HepG2 (cell line): ENCODE data around the gene CTSA. TPM values are rescaled to one million over a fixed set of nuclear protein-coding genes. Genes with fewer than 3 reads are reported as not detected.

Experiments used
- ATAD3A ChIP-seq: sonication (generic); formaldehyde crosslinking; IDR thresholded peaks from 2 replicates; pipeline ENCODE4 v1.4.0; 2020; ENCODE audit warnings: missing genetic modification reagents
- ATF3 ChIP-seq: sonication (generic); formaldehyde crosslinking; IDR thresholded peaks from 2 replicates; pipeline ENCODE4 v1.4.0; 2020; ENCODE audit warnings: missing genetic modification reagents
- ATF7-NPFF ChIP-seq: sonication (generic); formaldehyde crosslinking; IDR thresholded peaks from 2 replicates; pipeline ENCODE4 v1.8.1; 2023; ENCODE audit warnings: mild to moderate bottlenecking, low read depth, missing genetic modification reagents, moderate library complexity
- BRD4 ChIP-seq: sonication (generic); formaldehyde crosslinking; IDR thresholded peaks from 2 replicates; pipeline ENCODE4 v1.4.0; 2020; ENCODE audit warnings: missing genetic modification reagents
- CCAR2 ChIP-seq: fragments of 200-400 bp; formaldehyde crosslinking; optimal IDR thresholded peaks from 2 replicates; pipeline ENCODE3; 2018; ENCODE audit warnings: low read depth, mild to moderate bottlenecking, low read length, moderate library complexity
- HNF4G ChIP-seq, 2 experiments: sonication (generic) in 1 of 2; formaldehyde crosslinking in 1 of 2; IDR thresholded peaks; 2 replicates each; pipeline versions ENCODE4 v1.4.0 to v1.6.1; 2011 to 2020; ENCODE audit warnings: borderline replicate concordance in 2 of 2, low read depth in 2 of 2, mild to moderate bottlenecking in 2 of 2, low read length in 1 of 2, missing genetic modification reagents in 1 of 2, moderate library complexity in 1 of 2
- ISX ChIP-seq: sonication (generic); formaldehyde crosslinking; conservative IDR thresholded peaks from 2 replicates; pipeline ENCODE4 v1.5.0; 2020; ENCODE audit warnings: missing genetic modification reagents
- KDM5A ChIP-seq: fragments of 200-600 bp; sonication (generic); IDR thresholded peaks from 2 replicates; pipeline ENCODE4 v1.7.0; 2018; ENCODE audit warnings: antibody characterized with exemption, mild to moderate bottlenecking, low read length, borderline replicate concordance
- MAZ ChIP-seq, 2 experiments: sonication (generic) in 1 of 2; formaldehyde crosslinking in 1 of 2; IDR thresholded peaks; 2 replicates each; pipeline versions ENCODE4 v1.5.0 to v1.6.1; 2012 to 2020; ENCODE audit warnings: low read depth in 2 of 2, mild to moderate bottlenecking in 2 of 2, borderline replicate concordance in 1 of 2, improper control_type of control experiment in 1 of 2, low read length in 1 of 2, missing genetic modification reagents in 1 of 2, moderate library complexity in 1 of 2
- MTF1 ChIP-seq: sonication (generic); formaldehyde crosslinking; IDR thresholded peaks from 2 replicates; pipeline ENCODE4 v1.5.0; 2020; ENCODE audit warnings: missing genetic modification reagents
- NFATC3 ChIP-seq: sonication (generic); formaldehyde crosslinking; IDR thresholded peaks from 2 replicates; pipeline ENCODE4 v1.5.1; 2020; ENCODE audit warnings: mild to moderate bottlenecking, missing genetic modification reagents
- PAF1 ChIP-seq: IDR thresholded peaks from 2 replicates; pipeline ENCODE4 v1.6.1; 2016; ENCODE audit warnings: missing genetic modification reagents, missing compliant biosample characterization
- POGZ ChIP-seq: sonication (generic); formaldehyde crosslinking; IDR thresholded peaks from 2 replicates; pipeline ENCODE4 v1.4.0; 2020; ENCODE audit warnings: mild to moderate bottlenecking, missing genetic modification reagents
- RORA ChIP-seq: sonication (generic); formaldehyde crosslinking; IDR thresholded peaks from 2 replicates; pipeline ENCODE4 v1.5.0; 2020; ENCODE audit warnings: mild to moderate bottlenecking, missing genetic modification reagents, moderate library complexity
- SCMH1 ChIP-seq: sonication (generic); formaldehyde crosslinking; IDR thresholded peaks from 2 replicates; pipeline ENCODE4 v1.9.0; 2021; ENCODE audit warnings: missing genetic modification reagents, mild to moderate bottlenecking, borderline replicate concordance
- SNRNP70 ChIP-seq: fragments of 200-400 bp; formaldehyde crosslinking; IDR thresholded peaks from 2 replicates; pipeline ENCODE4 v1.6.1; 2017; ENCODE audit warnings: mild to moderate bottlenecking, low read depth, low read length, moderate library complexity
- ZFP37 ChIP-seq: sonication (generic); formaldehyde crosslinking; IDR thresholded peaks from 2 replicates; pipeline ENCODE4 v1.4.0; 2020; ENCODE audit warnings: missing genetic modification reagents, borderline replicate concordance
- ZNF276 ChIP-seq: sonication (generic); formaldehyde crosslinking; IDR thresholded peaks from 2 replicates; pipeline ENCODE4 v1.4.0; 2020; ENCODE audit warnings: mild to moderate bottlenecking, low read depth, missing genetic modification reagents
- ZNF33B ChIP-seq: sonication (generic); formaldehyde crosslinking; IDR thresholded peaks from 2 replicates; pipeline ENCODE4 v1.5.1; 2020; ENCODE audit warnings: mild to moderate bottlenecking, missing genetic modification reagents
- ZNF343 ChIP-seq: sonication (generic); formaldehyde crosslinking; IDR thresholded peaks from 2 replicates; pipeline ENCODE4 v1.4.0; 2020; ENCODE audit warnings: mild to moderate bottlenecking, missing genetic modification reagents
- ZNF777 ChIP-seq: sonication (generic); formaldehyde crosslinking; IDR thresholded peaks from 2 replicates; pipeline ENCODE4 v1.4.0; 2020; ENCODE audit warnings: missing genetic modification reagents
- ZSCAN20 ChIP-seq: sonication (generic); formaldehyde crosslinking; IDR thresholded peaks from 2 replicates; pipeline ENCODE4 v1.4.0; 2020; ENCODE audit warnings: missing genetic modification reagents, mild to moderate bottlenecking, borderline replicate concordance
- ZSCAN22 ChIP-seq: sonication (generic); formaldehyde crosslinking; IDR thresholded peaks from 2 replicates; pipeline ENCODE4 v1.4.0; 2020; ENCODE audit warnings: mild to moderate bottlenecking, missing genetic modification reagents
- polyA plus RNA-seq, 8 experiments: library from polyadenylated mRNA; depleted of rRNA in 3 of 8; stranded (reverse) in 7 of 8; unstranded in 1 of 8; fragments of >200 nt; fragmentation: Illumina TruSeq in 4 of 8; extraction: Trizol in 4 of 8; gene quantifications; 2 replicates each; pipeline versions ENCODE4 v1.2.1 to v1.2.3, GENCODE V29; 2011 to 2016; ENCODE audit warnings: low read depth in 4 of 8, missing spikeins in 1 of 8, mixed read lengths in 1 of 8; ENCODE audit not compliant: insufficient read depth in 1 of 8
- total RNA-seq, 5 experiments: library from RNA; depleted of rRNA; stranded (reverse); fragments of >200 nt; fragmentation: Illumina TruSeq; extraction: Trizol; gene quantifications; 2 replicates each; pipeline ENCODE4 v1.2.3, GENCODE V29; 2016; ENCODE audit warnings: low read depth in 1 of 5
- TF ChIP-seq, protein P1 (sequence below): IDR thresholded peaks from 2 replicates; pipeline ENCODE4 v1.6.1; 2018; ENCODE audit warnings: missing genetic modification reagents
- TF ChIP-seq, protein P2 (sequence below): sonication (generic); formaldehyde crosslinking; IDR thresholded peaks from 2 replicates; pipeline ENCODE4 v1.4.0; 2020; ENCODE audit warnings: missing genetic modification reagents

CTSA gene
- total and polyA plus RNA-seq, 2 of the 13 experiments (the other 11 are each of a cell fraction or from before 2014, with no cell fraction given): 202 to 231 TPM

DNA sequence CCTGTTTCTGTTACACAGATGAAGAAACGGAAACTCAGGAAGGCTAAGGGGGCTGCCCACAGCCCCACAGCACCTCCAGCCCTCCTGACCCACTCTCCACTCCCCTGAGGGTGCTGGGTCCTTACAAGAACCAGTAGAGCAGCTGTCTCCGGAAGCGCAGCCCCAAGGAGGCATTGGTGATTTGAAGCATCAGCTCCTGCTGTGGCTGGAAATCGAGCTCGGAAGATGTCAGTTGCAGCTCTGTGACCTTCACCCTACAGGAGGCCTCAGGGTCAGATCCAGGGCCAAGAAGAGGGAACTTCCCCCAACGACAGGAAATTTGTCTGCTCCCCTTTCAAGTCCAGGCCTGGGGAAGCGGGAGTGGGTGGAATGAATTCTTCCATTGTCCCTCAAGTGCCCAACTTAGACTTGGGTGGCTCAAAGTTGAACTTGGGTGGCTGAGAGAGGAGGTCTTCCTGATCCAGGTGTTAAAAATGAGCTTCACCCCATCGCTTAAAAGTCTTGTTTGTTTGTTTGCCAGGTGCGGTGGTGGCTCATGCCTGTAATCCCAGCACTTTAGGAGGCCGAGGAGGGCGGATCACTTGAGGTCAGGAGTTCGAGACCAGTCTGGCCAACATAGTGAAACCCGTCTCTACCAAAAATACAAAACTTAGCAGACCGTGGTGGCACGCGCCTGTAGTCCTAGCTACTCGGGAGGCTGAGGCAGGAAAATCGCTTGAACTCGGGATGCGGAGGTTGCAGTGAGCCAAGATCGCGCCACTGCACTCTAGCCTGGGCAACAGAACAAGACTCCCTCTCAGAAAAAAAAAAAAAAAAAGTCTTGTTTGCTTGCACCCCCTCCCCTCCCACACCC is 18.9 kb downstream of the CTSA start (continued):
- no peak; the same call in 1 of the 2 replicates for TF ChIP-seq MAZ (IDR thresholded peaks at IDR 0.05; ENCODE audit: borderline replicate concordance, low read depth, low read length)
- TF ChIP-seq MAZ (CRISPR knock-in tag; IDR thresholded peaks at IDR 0.05; ENCODE audit: low read depth): no peak
- TF ChIP-seq SNRNP70: no peak
- TF ChIP-seq ATF7-NPFF (CRISPR knock-in tag): no peak
- TF ChIP-seq POGZ (CRISPR knock-in tag): no peak; the same call in 1 of the 2 replicates
- no peak for TF ChIP-seq ZNF33B (CRISPR knock-in tag)
- TF ChIP-seq MTF1 (CRISPR knock-in tag): no peak
- TF ChIP-seq KDM5A: no peak
- no peak for TF ChIP-seq ZSCAN20 (CRISPR knock-in tag)
- TF ChIP-seq ISX: no peak
- peak; percentile 86 for TF ChIP-seq ZNF343 (CRISPR knock-in tag)
- 0 out of 2 replicates have a peak, but pooled peaks have one; percentile 21 for TF ChIP-seq ZFP37 (CRISPR knock-in tag)
- peak; percentile 69; the same call in 1 of the 2 replicates for TF ChIP-seq ZNF276
- TF ChIP-seq ZNF777: no peak
- no peak for TF ChIP-seq RORA (CRISPR knock-in tag)
- TF ChIP-seq BRD4: peak; percentile 44; the same call in 1 of the 2 replicates
- TF ChIP-seq HNF4G (IDR thresholded peaks at IDR 0.05; ENCODE audit: borderline replicate concordance, low read depth, low read length): 0 out of 2 replicates have a peak, but pooled peaks have one; percentile 22
- peak; percentile 21; the same call in 1 of the 2 replicates for TF ChIP-seq HNF4G (CRISPR knock-in tag; IDR thresholded peaks at IDR 0.05; ENCODE audit: borderline replicate concordance, low read depth)
- TF ChIP-seq, protein P1, sequence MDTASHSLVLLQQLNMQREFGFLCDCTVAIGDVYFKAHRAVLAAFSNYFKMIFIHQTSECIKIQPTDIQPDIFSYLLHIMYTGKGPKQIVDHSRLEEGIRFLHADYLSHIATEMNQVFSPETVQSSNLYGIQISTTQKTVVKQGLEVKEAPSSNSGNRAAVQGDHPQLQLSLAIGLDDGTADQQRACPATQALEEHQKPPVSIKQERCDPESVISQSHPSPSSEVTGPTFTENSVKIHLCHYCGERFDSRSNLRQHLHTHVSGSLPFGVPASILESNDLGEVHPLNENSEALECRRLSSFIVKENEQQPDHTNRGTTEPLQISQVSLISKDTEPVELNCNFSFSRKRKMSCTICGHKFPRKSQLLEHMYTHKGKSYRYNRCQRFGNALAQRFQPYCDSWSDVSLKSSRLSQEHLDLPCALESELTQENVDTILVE (CRISPR knock-in tag): 0 out of 2 replicates have a peak, but pooled peaks have one; percentile 12
- no peak for TF ChIP-seq NFATC3 (CRISPR knock-in tag)
- no peak for TF ChIP-seq ATAD3A (CRISPR knock-in tag)
- TF ChIP-seq, protein P2, sequence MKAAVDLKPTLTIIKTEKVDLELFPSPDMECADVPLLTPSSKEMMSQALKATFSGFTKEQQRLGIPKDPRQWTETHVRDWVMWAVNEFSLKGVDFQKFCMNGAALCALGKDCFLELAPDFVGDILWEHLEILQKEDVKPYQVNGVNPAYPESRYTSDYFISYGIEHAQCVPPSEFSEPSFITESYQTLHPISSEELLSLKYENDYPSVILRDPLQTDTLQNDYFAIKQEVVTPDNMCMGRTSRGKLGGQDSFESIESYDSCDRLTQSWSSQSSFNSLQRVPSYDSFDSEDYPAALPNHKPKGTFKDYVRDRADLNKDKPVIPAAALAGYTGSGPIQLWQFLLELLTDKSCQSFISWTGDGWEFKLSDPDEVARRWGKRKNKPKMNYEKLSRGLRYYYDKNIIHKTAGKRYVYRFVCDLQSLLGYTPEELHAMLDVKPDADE (CRISPR knock-in tag): peak; percentile 52; the same call in 1 of the 2 replicates
- no peak for TF ChIP-seq ZSCAN22 (CRISPR knock-in tag)
- TF ChIP-seq PAF1 (CRISPR knock-in tag): no peak
- no peak for TF ChIP-seq ATF3 (CRISPR knock-in tag)
- no peak for TF ChIP-seq SCMH1 (CRISPR knock-in tag)
- TF ChIP-seq CCAR2: no peak
